Aorta (tissue), 5 donors: ENCODE results near the gene ITGA7. TPM values are rescaled to one million over a fixed set of nuclear protein-coding genes. Genes with fewer than 3 reads are reported as not detected.
A peak's percentile ranks its signal among the peaks of the same experiment; 100 is the strongest.

Experiments used
- ATAC-seq: fragments of 200-7000 bp; cut with Tn5 transposase; one replicate; pipeline ENCODE4 v1.9.1; 2022; ENCODE audit warnings: moderate library complexity; ENCODE audit not compliant: low FRiP score
- DNase-seq, 2 donors: peaks; one replicate each; pipeline ENCODE4 v3.0.0-alpha.2; 2020
- H3K27ac ChIP-seq, 2 donors: one replicate each; pipeline ENCODE4 v1.5.1; 2013; ENCODE audit warnings: low read length in 2 of 2, mild to moderate bottlenecking in 2 of 2, moderate library complexity in 2 of 2, control low read depth in 1 of 2, inconsistent platforms in 1 of 2, low read depth in 1 of 2
- H3K27me3 ChIP-seq, 2 donors: one replicate each; pipeline ENCODE4 v1.6.1; 2013; ENCODE audit warnings: control low read depth in 1 of 2, low read length in 1 of 2, mild to moderate bottlenecking in 1 of 2, moderate library complexity in 1 of 2; ENCODE audit not compliant: insufficient read depth in 2 of 2, control insufficient read depth in 1 of 2
- H3K36me3 ChIP-seq, 2 donors: one replicate each; pipeline ENCODE4 v1.6.1; 2013; ENCODE audit warnings: control low read depth in 1 of 2, low read length in 1 of 2, mild to moderate bottlenecking in 1 of 2; ENCODE audit not compliant: insufficient read depth in 2 of 2, control insufficient read depth in 1 of 2
- H3K4me1 ChIP-seq, 2 donors: one replicate each; pipeline ENCODE4 v1.6.1; 2013; ENCODE audit warnings: low read length in 2 of 2, control low read depth in 1 of 2, mild to moderate bottlenecking in 1 of 2, moderate library complexity in 1 of 2; ENCODE audit not compliant: insufficient read depth in 2 of 2, control insufficient read depth in 1 of 2
- H3K4me3 ChIP-seq, 2 donors: one replicate each; pipeline ENCODE4 v1.5.1; 2013; ENCODE audit warnings: low read length in 2 of 2, control low read depth in 1 of 2, mild to moderate bottlenecking in 1 of 2
- H3K9me3 ChIP-seq: one replicate; pipeline ENCODE4 v1.6.1; 2013; ENCODE audit warnings: mild to moderate bottlenecking, low read length; ENCODE audit not compliant: control insufficient read depth
- WGBS, 2 donors: extraction: QIAGEN DNeasy Blood & Tissue Kit; methylation state at CpG; one replicate each; pipeline ENCODE4 v1.1.7; 2013; 5-methylcytosine and 5-hydroxymethylcytosine counted together
- intact Hi-C, 2 donors: fragments of 100-400 bp; cut with DNase I; formaldehyde crosslinking; loops; one replicate each; pipeline versions ENCODE4 v1.14.2 to v1.15.0; 2022
- polyA plus RNA-seq, 2 donors: library from polyadenylated mRNA; stranded (reverse); fragments of 200-250 nt; gene quantifications; one replicate each; pipeline ENCODE4 v1.2.3, GENCODE V29; 2013
- total RNA-seq, 2 donors: library from RNA; stranded (reverse); fragmentation: NEBNext Ultra II Directional; extraction: Animal tissue kit (Norgen Biotek cat#: 25700); gene quantifications; one replicate each; pipeline ENCODE4 v1.2.1, GENCODE V29; 2021
- donor health status: healthy with polysubstance abuse.
- donor health status: Bipolar disorder and iron deficiency.
- donor health status: DM: no; HTN: no; CAD: no.
- donor health status: DM: no; HTN: no; CAD: no.
- donor health status: DM: yes; HTN: yes; CAD: no.

Gene ITGA7
- total and polyA plus RNA-seq, 4 donors: 76.1 to 747 (median 548) TPM

DNA sequence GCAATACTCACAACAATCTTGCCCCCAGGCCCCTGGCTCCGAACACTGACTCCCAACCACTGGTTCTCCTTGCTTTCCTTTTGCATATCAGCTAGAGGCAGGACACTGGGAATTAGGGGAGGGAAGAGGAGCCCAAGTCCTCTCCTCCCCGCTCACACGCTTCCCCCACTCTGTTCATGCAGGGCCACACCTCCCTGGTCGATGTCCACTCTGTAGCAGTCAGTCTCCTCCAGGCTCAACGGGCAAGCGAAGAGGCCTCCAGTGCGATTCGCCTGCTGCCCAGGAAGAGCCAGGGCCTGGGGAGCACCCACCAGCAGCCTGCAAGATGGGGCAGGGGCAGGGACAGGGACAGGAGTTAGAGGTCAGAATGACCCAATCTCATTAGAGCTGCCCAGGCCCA, 4.8 kb downstream of the ITGA7 start:
- H3K4me3 ChIP-seq: no peak overlapping the region

DNA sequence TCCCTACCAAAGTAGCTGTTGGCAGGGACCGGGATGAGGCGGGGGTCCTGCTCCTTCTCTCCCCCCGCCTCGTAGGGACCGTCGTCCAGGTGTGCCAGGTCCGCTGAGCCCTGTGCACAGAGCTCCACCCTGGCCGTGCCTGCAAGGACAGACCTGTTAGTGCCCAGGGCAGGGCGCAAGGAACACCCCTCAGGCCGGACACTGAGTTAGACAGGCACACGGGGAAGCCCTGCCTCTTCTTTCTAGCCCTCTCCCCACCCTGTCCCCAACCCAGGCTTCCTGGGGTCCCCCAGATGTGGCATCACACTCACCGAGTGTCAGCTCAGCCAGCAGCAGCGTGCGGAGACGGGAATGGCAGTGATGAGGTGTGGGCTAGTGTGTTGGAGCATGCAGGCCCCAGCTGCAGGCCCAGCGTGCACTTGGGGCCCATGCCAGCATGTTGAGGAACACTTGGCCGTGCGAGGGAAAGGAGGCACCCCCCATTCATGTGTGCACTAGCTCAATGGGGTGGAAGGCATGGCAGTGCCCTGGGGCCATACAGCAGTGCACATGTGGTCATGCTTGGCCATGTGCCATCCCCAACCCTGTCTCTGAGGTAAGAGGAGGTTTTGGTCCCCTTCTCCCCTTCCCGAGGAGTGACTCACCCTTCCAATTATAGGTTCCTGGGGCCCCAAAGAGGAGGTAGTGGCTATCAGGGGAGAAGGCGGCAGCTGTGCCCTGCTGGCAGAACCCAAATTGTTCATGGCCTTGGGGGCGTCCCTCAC, 7.3 kb downstream of the ITGA7 start:
- Histone ChIP-seq H3K27me3 (no peaks in the 10 kb centered on the region), H3K36me3 (peaks cover 0 to 13% of the 10 kb centered on the region in 2 donors), H3K4me1 (no peaks in the 10 kb centered on the region), H3K4me3 (no peak overlapping the region), H3K9me3 (no peaks in the 10 kb centered on the region), H3K27ac (peak overlapping the region in 1 of 2 donors; percentile 7)
- 49 to 55% methylated on average over 21 of the region's 21 CpGs for whole genome bisulfite sequencing, 2 donors
- intact Hi-C loops: no loop called here
- ATAC-seq (no peak), DNase-seq (peak; percentile 70 to 84)

More for the DNA sequence above, 4.8 kb downstream of the ITGA7 start:
- H3K36me3 ChIP-seq: peaks cover 0 to 4% of the 10 kb centered on the region in 2 donors
- 41 to 46% methylated on average over 8 of the region's 8 CpGs for WGBS, 2 donors
- H3K4me1 ChIP-seq: no peaks in the 10 kb centered on the region
- intact Hi-C loops: loop anchor here in 1 of 2 donors (2.0 kb wide), 1 partner anchor 20 kb away; no protein-coding TSS in a partner anchor
- DNase-seq: peak; percentile 43 to 61
- peak overlapping the region in 1 of 2 donors; percentile 90 for H3K27ac ChIP-seq
- H3K9me3 ChIP-seq: no peaks in the 10 kb centered on the region
- no peaks in the 10 kb centered on the region for H3K27me3 ChIP-seq
- ATAC-seq: no peak

DNA sequence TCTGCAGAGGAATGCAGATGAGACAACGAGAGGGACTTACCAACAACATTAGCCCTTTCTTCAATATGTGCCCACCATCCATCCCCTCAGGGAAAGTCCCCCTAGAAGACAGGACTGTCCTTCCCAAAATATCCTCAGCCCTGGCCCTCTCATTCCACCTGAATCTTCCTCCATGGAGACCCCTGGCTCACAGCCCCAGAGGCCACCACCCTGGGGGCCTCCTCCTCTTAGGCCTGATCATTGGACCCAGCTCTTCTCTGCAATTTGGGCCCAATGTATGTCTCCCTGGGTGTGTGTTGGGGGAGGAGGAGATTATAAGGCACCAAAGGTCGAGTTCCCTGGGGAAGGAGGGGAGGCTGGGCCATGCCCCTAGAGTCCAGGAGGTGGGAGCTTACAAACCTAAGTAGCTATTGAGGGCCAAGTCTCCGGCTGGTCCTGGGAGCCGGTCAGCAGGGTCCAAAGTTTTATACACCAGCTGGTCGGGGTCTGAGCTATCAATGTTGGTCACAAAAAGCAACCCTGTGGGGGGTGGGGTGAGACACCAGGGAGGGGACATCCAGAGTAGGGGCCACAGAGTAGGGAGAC, 8.1 kb downstream of the ITGA7 start:
- Histone ChIP-seq H3K27ac (no peak overlapping the region), H3K9me3 (no peaks in the 10 kb centered on the region), H3K27me3 (no peaks in the 10 kb centered on the region), H3K4me1 (no peaks in the 10 kb centered on the region), H3K4me3 (no peak overlapping the region), H3K36me3 (peaks cover 0 to 13% of the 10 kb centered on the region in 2 donors)
- 51 to 62% methylated on average over 5 of the region's 5 CpGs for WGBS, 2 donors
- DNase-seq: peak in 1 of 2 donors; percentile 25
- no peak for ATAC-seq
- intact Hi-C loops: no loop called here

DNA sequence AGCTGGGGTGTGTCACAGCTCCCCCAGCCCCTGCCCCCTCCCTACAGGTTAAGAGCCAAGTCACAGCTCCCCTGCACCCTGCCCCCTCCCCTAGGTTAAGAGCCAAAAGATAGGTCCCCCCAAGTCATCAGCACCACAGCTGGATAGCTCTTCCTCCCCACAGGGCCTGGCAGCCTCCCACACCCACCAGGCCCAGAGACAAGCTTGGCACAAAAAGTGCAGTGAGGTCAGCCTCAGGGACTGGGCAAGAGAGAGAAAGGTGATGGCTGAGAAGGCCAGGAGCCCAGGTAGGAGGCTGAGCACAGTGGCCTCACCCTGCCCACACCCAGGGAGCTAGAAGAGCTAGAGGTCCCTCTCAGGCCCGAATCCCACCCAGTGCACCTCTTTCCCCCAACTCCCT, 8.7 kb downstream of the ITGA7 start:
- Histone ChIP-seq H3K4me3 (no peak overlapping the region), H3K36me3 (peaks cover 0 to 16% of the 10 kb centered on the region in 2 donors), H3K27ac (no peak overlapping the region), H3K9me3 (no peaks in the 10 kb centered on the region), H3K4me1 (no peaks in the 10 kb centered on the region), H3K27me3 (no peaks in the 10 kb centered on the region)
- ATAC-seq (no peak), DNase-seq (peak; percentile 22 to 39)
- WGBS, 2 donors: 77 to 90% methylated on average over 1 of the region's 1 CpG
- intact Hi-C loops: no loop called here

DNA sequence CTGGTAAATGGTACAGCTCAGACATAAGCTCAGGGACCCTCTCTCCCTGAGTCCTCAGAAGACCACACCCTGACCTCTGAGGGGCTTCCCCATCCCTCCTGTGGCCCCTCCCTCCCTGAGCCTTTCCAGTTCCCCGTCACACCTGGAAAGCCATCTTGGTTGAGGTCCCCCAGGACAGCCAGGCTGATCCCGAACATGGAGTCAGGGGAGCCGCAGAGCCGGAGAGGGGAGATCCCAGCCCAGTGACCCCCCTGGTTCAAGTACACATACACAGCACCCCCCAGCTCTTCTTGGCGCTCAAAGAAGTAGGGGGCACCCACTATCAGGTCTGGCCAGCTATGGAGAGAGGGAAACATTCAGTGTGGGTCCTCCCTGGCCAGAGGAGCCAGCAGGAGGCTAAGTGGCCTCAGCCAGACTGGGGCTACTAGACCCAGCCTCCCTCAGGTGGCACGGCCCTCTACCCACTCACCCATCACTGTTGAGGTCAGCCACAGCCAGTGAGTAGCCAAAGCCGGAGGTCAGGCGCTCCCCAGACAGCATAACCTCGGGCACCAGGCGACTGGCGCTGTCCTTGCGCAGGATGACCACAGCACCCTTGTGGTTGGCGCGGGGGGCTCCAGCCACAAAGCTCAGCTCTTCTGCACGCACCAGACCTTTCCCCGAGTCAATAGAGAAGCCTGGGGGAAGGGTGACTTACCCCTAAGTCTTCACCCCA, 9.3 kb downstream of the ITGA7 start:
- 86 to 87% methylated on average over 16 of the region's 16 CpGs for WGBS, 2 donors
- no peaks in the 10 kb centered on the region for H3K4me1 ChIP-seq
- DNase-seq: peak; percentile 44 to 70
- no peaks in the 10 kb centered on the region for H3K27me3 ChIP-seq
- H3K9me3 ChIP-seq: no peaks in the 10 kb centered on the region
- no peak for ATAC-seq
- H3K4me3 ChIP-seq: no peak overlapping the region
- intact Hi-C loops: no loop called here
- H3K36me3 ChIP-seq: peaks cover 0 to 19% of the 10 kb centered on the region in 2 donors
- no peak overlapping the region for H3K27ac ChIP-seq

DNA sequence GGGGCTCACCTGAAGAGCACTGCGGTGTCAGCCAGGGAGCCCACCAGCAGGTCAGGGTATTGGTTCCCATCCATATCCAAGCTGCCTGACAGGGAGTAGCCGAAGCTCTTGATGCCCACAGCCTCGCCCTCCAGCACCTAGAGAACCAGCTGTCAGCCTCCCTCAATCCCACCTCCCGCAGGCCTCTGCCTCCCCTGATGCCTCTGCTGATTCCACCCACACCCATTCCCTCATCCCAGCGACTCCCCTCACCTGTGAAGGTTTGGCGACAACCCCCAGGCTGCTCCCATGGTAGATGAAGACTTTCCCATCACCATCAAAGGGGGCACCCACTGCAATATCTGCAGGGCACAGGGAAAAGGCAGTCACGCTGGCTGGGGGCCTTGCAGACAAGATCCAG, 10.0 kb downstream of the ITGA7 start:
- H3K9me3 ChIP-seq: no peaks in the 10 kb centered on the region
- H3K36me3 ChIP-seq: peaks cover 0 to 21% of the 10 kb centered on the region in 2 donors
- no peak overlapping the region for H3K27ac ChIP-seq
- no peaks in the 10 kb centered on the region for H3K4me1 ChIP-seq
- DNase-seq (peak; percentile 26 to 48), ATAC-seq (no peak)
- H3K4me3 ChIP-seq: no peak overlapping the region
- intact Hi-C loops: no loop called here
- H3K27me3 ChIP-seq: no peaks in the 10 kb centered on the region
- WGBS, 2 donors: 91% methylated on average over 7 of the region's 7 CpGs

DNA sequence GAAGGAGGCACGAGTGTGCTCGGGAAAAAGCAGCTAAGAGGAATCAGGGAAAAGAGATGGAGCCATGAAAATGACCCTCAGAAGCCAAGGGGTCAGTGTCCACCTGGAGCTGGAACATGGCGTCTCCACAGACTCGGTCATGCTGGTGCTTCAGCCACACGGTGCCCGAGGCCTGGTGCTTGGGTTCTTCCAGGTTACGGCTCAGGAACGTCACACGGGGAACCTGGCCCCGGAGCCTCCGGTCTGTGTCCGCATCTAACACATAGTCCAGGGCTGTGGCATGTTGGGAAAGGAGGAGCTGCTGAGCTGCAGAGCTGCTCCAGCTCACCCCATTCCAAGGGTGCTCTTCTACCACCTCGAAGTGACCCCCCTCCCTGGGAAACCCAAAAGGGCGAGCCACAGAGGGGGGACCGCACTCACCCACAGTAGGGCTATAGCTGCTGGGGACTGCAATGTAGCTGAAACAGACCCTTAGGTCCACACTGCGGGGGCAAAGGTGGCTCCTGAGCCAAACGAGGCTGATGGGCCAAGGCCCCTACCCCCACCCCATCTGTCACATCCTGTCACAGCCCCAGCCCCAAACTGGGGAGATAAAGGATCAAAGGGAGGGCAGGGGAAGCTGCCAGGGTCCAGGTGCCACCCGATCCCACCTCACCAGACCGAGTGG, 10.8 kb downstream of the ITGA7 start:
- H3K36me3 ChIP-seq: peaks cover 3 to 21% of the 10 kb centered on the region in 2 donors
- H3K27me3 ChIP-seq: no peaks in the 10 kb centered on the region
- H3K27ac ChIP-seq: no peak overlapping the region
- H3K4me1 ChIP-seq: no peaks in the 10 kb centered on the region
- intact Hi-C loops: no loop called here
- DNase-seq: peak; percentile 29 to 72
- no peak overlapping the region for H3K4me3 ChIP-seq
- no peak for ATAC-seq
- 78% methylated on average over 19 of the region's 19 CpGs for WGBS, 2 donors
- no peaks in the 10 kb centered on the region for H3K9me3 ChIP-seq

DNA sequence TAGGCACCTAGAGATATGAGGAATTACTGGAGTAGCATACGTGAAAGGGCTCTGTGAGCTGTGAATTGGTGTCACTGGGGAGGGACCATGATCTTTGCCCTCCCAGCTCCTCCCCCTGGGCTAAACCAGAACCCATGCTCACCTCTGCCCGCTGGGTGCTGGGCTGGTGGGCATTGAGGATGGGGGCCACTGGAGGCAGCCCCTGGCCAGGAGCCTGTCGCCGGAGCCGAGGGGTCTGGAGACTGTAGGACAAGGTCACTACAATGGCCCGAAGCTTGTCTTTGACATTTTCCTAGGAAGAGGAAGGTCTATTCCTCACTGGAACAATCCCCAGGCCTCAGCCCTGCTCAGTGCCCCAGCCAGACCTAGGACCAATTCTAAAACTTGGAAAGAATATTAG, 11.6 kb downstream of the ITGA7 start:
- 81 to 84% methylated on average over 6 of the region's 6 CpGs for WGBS, 2 donors
- intact Hi-C loops: no loop called here

More for the DNA sequence above, 11.6 kb downstream of the ITGA7 start:
- H3K27ac ChIP-seq: no peak overlapping the region
- DNase-seq: peak; percentile 30 to 34
- H3K27me3 ChIP-seq: no peaks in the 10 kb centered on the region
- no peaks in the 10 kb centered on the region for H3K4me1 ChIP-seq
- ATAC-seq: no peak
- no peak overlapping the region for H3K4me3 ChIP-seq
- H3K36me3 ChIP-seq: peaks cover 3 to 20% of the 10 kb centered on the region in 2 donors
- H3K9me3 ChIP-seq: no peaks in the 10 kb centered on the region
